Keratinocyte (primary cell): ENCODE data around the gene SFRP2. TPM values are rescaled to one million over a fixed set of nuclear protein-coding genes. Genes with fewer than 3 reads are reported as not detected.

Source experiments
- DNase-seq: peaks from one replicate; pipeline ENCODE4 v3.0.0-alpha.2; 2011; ENCODE audit warnings: low read depth, missing footprints, low spot score
- FAIRE-seq: peaks from 2 replicates; lab custom pipeline; 2011; peaks lifted over from hg19 to GRCh38; lab: Jason Lieb, UNC
- H2AFZ ChIP-seq: 2 replicates; pipeline ENCODE4 v1.6.0; 2012; ENCODE audit warnings: low read length, control low read depth, inconsistent platforms; ENCODE audit not compliant: control insufficient read depth
- H3K27ac ChIP-seq: 2 replicates; pipeline ENCODE4 v1.5.1; 2011; ENCODE audit warnings: low read length; ENCODE audit not compliant: control insufficient read depth, insufficient read depth
- H3K27me3 ChIP-seq: 3 replicates; pipeline ENCODE4 v1.6.0; 2011; ENCODE audit warnings: low read length; ENCODE audit not compliant: control insufficient read depth, insufficient read depth; ENCODE audit errors: extremely low read depth
- H3K36me3 ChIP-seq, 2 experiments: 2 replicates in 1 of 2; 3 replicates in 1 of 2; pipeline ENCODE4 v1.5.1; 2011; ENCODE audit warnings: low read length in 2 of 2, mild to moderate bottlenecking in 1 of 2; ENCODE audit not compliant: control insufficient read depth in 2 of 2, insufficient read depth in 2 of 2; ENCODE audit errors: extremely low read depth in 1 of 2
- H3K4me1 ChIP-seq: 3 replicates; pipeline ENCODE4 v1.5.1; 2011; ENCODE audit warnings: low read length; ENCODE audit not compliant: control insufficient read depth, insufficient read depth; ENCODE audit errors: extremely low read depth
- H3K4me2 ChIP-seq: 3 replicates; pipeline ENCODE4 v1.6.0; 2011; ENCODE audit warnings: low read depth, low read length; ENCODE audit not compliant: control insufficient read depth, insufficient read depth; ENCODE audit errors: extremely low read depth
- H3K4me3 ChIP-seq, 3 experiments: fragments of 200-600 bp in 1 of 3; sonication (generic) in 1 of 3; 2 replicates in 2 of 3; 3 replicates in 1 of 3; pipeline ENCODE4 v1.5.1; 2011 to 2016; ENCODE audit warnings: low read length in 3 of 3, mild to moderate bottlenecking in 3 of 3, control low read depth in 2 of 3, inconsistent platforms in 1 of 3, low read depth in 1 of 3, mixed read lengths in 1 of 3, mixed run types in 1 of 3, moderate library complexity in 1 of 3; ENCODE audit not compliant: control insufficient read depth in 2 of 3, insufficient read depth in 2 of 3; ENCODE audit errors: extremely low read depth in 1 of 3
- H3K79me2 ChIP-seq: 2 replicates; pipeline ENCODE4 v1.6.0; 2012; ENCODE audit warnings: low read length; ENCODE audit not compliant: control insufficient read depth, insufficient read depth
- H3K9ac ChIP-seq: 3 replicates; pipeline ENCODE4 v1.6.0; 2011; ENCODE audit warnings: low read length; ENCODE audit not compliant: control insufficient read depth, insufficient read depth; ENCODE audit errors: extremely low read depth
- H3K9me1 ChIP-seq: 3 replicates; pipeline ENCODE4 v1.6.0; 2011; ENCODE audit warnings: low read length; ENCODE audit not compliant: control insufficient read depth, insufficient read depth; ENCODE audit errors: extremely low read depth
- H3K9me3 ChIP-seq: 2 replicates; pipeline ENCODE4 v1.5.1; 2012; ENCODE audit warnings: low read depth, low read length; ENCODE audit not compliant: control insufficient read depth
- H4K20me1 ChIP-seq: 3 replicates; pipeline ENCODE4 v1.6.0; 2011; ENCODE audit warnings: low read length; ENCODE audit not compliant: control insufficient read depth, insufficient read depth; ENCODE audit errors: extremely low read depth
- CTCF ChIP-seq, 3 experiments: IDR thresholded peaks in 1 of 3; conservative IDR thresholded peaks in 1 of 3; optimal IDR thresholded peaks in 1 of 3; 2 replicates in 2 of 3; 3 replicates in 1 of 3; pipeline versions ENCODE3 to v1.5.1; 2011; ENCODE audit warnings: low read length in 3 of 3, mild to moderate bottlenecking in 3 of 3, moderate library complexity in 2 of 3, control low read depth in 1 of 3, inconsistent platforms in 1 of 3; ENCODE audit not compliant: insufficient read depth in 2 of 3; ENCODE audit errors: extremely low read depth in 1 of 3
- EZH2 ChIP-seq: IDR thresholded peaks from one replicate; pipeline ENCODE4 v1.6.1; 2012; ENCODE audit warnings: inconsistent platforms, mild to moderate bottlenecking, low read length, moderate library complexity
- dilution Hi-C: fragments of 300-500 bp; cut with MboI; formaldehyde crosslinking; loops from one replicate; pipeline ENCODE4 v1.7.0; 2020; ENCODE audit warnings: low sequenced_read_pairs; ENCODE audit not compliant: extremely low pct_ligation_motif_present
- polyA plus RNA-seq, 5 experiments: library from polyadenylated mRNA; depleted of rRNA in 3 of 5; stranded (reverse) in 3 of 5; stranded (forward) in 1 of 5; unstranded in 1 of 5; fragments of >200 nt; gene quantifications; 1 replicate in 1 of 5; 2 replicates in 3 of 5; 3 replicates in 1 of 5; pipeline versions ENCODE4 v1.2.1 to v1.2.3, GENCODE V29; 2011 to 2012; ENCODE audit warnings: missing spikeins in 2 of 5, low read depth in 1 of 5, low replicate concordance in 1 of 5

SFRP2 gene
- polyA plus RNA-seq, 1 donor (not counting 4 experiments of a cell fraction or from before 2014, with no cell fraction given), result not detected

GRCh38 chr4:153731239-153731638 is 57.6 kb downstream of the SFRP2 start:
- no peak for DNase-seq
- H3K27ac ChIP-seq, result peak overlapping the region; percentile 68
- no peaks in the 10 kb centered on the region for H3K9me1 ChIP-seq
- no peak for TF ChIP-seq EZH2
- TF ChIP-seq CTCF (optimal IDR thresholded peaks at IDR 0.05 in 1 of 3, IDR thresholded peaks at IDR 0.05 in 1 of 3, conservative IDR thresholded peaks at IDR 0.05 in 1 of 3; ENCODE audit: extremely low read depth in 1 of 3, insufficient read depth in 2 of 3, low read length in 3 of 3), result no peak
- H3K36me3 ChIP-seq, result no peaks in the 10 kb centered on the region
- H3K4me1 ChIP-seq, result peaks cover 7% of the 10 kb centered on the region
- no peaks in the 10 kb centered on the region for H3K9me3 ChIP-seq
- no peaks in the 10 kb centered on the region for H3K79me2 ChIP-seq
- H3K4me2 ChIP-seq, result peak overlapping the region; percentile 33
- no peak overlapping the region for H2AFZ ChIP-seq
- H3K4me3 ChIP-seq, result no peak overlapping the region
- no peaks in the 10 kb centered on the region for H3K27me3 ChIP-seq
- peak; percentile 95 for FAIRE-seq
- dilution Hi-C loops, result no loop called here
- H4K20me1 ChIP-seq, result no peaks in the 10 kb centered on the region
- peak overlapping the region; percentile 26 for H3K9ac ChIP-seq

Other genes with a start within 250 kb of the SFRP2 start
- gene TLR2, start 104.8 kb downstream of the SFRP2 start, polyA plus RNA-seq, result 1.7 to 3.1 TPM (median 1.8 TPM) in 3 replicates
- gene RNF175, start 29.1 kb downstream of the SFRP2 start, polyA plus RNA-seq, result 0.04 to 0.08 TPM in 2 of 3 replicates, not detected in the other